GM12878 (cell line): ENCODE results near the gene RAB3C. TPM values are rescaled to one million over a fixed set of nuclear protein-coding genes. Genes with fewer than 3 reads are reported as not detected.
A peak's percentile ranks its signal among the peaks of the same experiment; 100 is the strongest.

Source experiments
- ATAC-seq: fragments of 200-7000 bp; cut with Tn5 transposase; 3 replicates; pipeline ENCODE4 v1.9.1; 2020; ENCODE audit warnings: mild to moderate bottlenecking, moderate library complexity
- BruUV-seq: library from RNA; stranded (reverse); fragments of 400-500 nt; replicated peaks from 2 replicates; lab custom pipeline; 2021; lab: Mats Ljungman, UMichigan
- CTCF ChIA-PET: fragments of 300-600 bp; sonication (Branson Sonifier 250); formaldehyde crosslinking; extraction: SDS; loops from one replicate; lab custom pipeline; 2021; ENCODE audit warnings: inconsistent platforms; lab: Yijun Ruan, JAX
- POLR2A ChIA-PET: fragments of 350-600 bp; formaldehyde crosslinking; extraction: SDS; loops from one replicate; lab custom pipeline; 2021; ENCODE audit warnings: inconsistent platforms; lab: Charles Lee
- RAD21 ChIA-PET: fragments of 300-600 bp; sonication (Branson Sonifier 250); formaldehyde crosslinking; loops from one replicate; lab custom pipeline; 2023; ENCODE audit warnings: antibody characterized with exemption; ENCODE audit not compliant: unreplicated experiment; lab: Charles Lee
- SMC1A ChIA-PET: fragments of 300-600 bp; sonication (Branson Sonifier 250); formaldehyde crosslinking; loops from one replicate; lab custom pipeline; 2023; ENCODE audit not compliant: unreplicated experiment, uncharacterized antibody; lab: Charles Lee
- DNase-seq: peaks from one replicate; pipeline ENCODE4 v3.0.0-alpha.2; 2011; ENCODE audit warnings: low read depth, low spot score
- FAIRE-seq: peaks from 3 replicates; lab custom pipeline; 2011; peaks lifted over from hg19 to GRCh38; lab: Jason Lieb, UNC
- H2AFZ ChIP-seq: 2 replicates; pipeline ENCODE4 v1.6.0; 2011; ENCODE audit warnings: low read depth, low read length, control low read depth; ENCODE audit not compliant: control insufficient read depth
- H3K27ac ChIP-seq: 2 replicates; pipeline ENCODE4 v1.5.1; 2011; ENCODE audit warnings: control low read depth; ENCODE audit not compliant: control insufficient read depth, insufficient read depth
- H3K27me3 ChIP-seq, 2 experiments: replicated peaks in 1 of 2; 2 replicates each; pipeline versions ENCODE4 v1.6.0 to v1.6.1; 2011; ENCODE audit warnings: low read length in 1 of 2; ENCODE audit not compliant: control insufficient read depth in 2 of 2, insufficient read depth in 2 of 2
- H3K36me3 ChIP-seq, 2 experiments: 2 replicates each; pipeline ENCODE4 v1.5.1; 2011; ENCODE audit warnings: low read length in 1 of 2; ENCODE audit not compliant: control insufficient read depth in 2 of 2, insufficient read depth in 2 of 2
- H3K4me1 ChIP-seq: 2 replicates; pipeline ENCODE4 v1.6.1; 2011; ENCODE audit warnings: mild to moderate bottlenecking, low read length, moderate library complexity, mixed read lengths; ENCODE audit not compliant: control insufficient read depth, insufficient read depth
- H3K4me2 ChIP-seq: 2 replicates; pipeline ENCODE4 v1.6.0; 2011; ENCODE audit warnings: control low read depth; ENCODE audit not compliant: control insufficient read depth, insufficient read depth
- H3K4me3 ChIP-seq: fragments of 200-600 bp; sonication (generic); 2 replicates; pipeline ENCODE4 v1.5.1; 2016
- H3K79me2 ChIP-seq: 2 replicates; pipeline ENCODE4 v1.6.0; 2011; ENCODE audit warnings: low read length; ENCODE audit not compliant: control insufficient read depth, insufficient read depth
- H3K9ac ChIP-seq: 2 replicates; pipeline ENCODE4 v1.8.0; 2011; ENCODE audit warnings: low read length, control low read depth, mixed read lengths; ENCODE audit not compliant: control insufficient read depth, insufficient read depth
- H3K9me3 ChIP-seq: replicated peaks from 3 replicates; pipeline ENCODE4 v1.5.1; 2011; ENCODE audit warnings: mild to moderate bottlenecking, low read length; ENCODE audit not compliant: control insufficient read depth, insufficient read depth
- H4K20me1 ChIP-seq: 2 replicates; pipeline ENCODE4 v1.6.0; 2011; ENCODE audit not compliant: control insufficient read depth, insufficient read depth
- BHLHE40 ChIP-seq, 2 experiments: fragments of 450-650 bp in 1 of 2; IDR thresholded peaks; 2 replicates each; pipeline ENCODE4 v1.6.1; 2011 to 2017; ENCODE audit warnings: low read depth in 2 of 2, borderline replicate concordance in 1 of 2, improper control_type of control experiment in 1 of 2, low read length in 1 of 2, mild to moderate bottlenecking in 1 of 2
- WGBS: methylation state at CpG from one replicate; pipeline ENCODE4 v1.1.6; 2016; ENCODE audit warnings: low lambda C conversion rate; ENCODE audit not compliant: insufficient replicate concordance, insufficient coverage; ENCODE audit errors: missing lambda C conversion rate; 5-methylcytosine and 5-hydroxymethylcytosine counted together
- in situ Hi-C: fragments of 300-500 bp; cut with MboI; formaldehyde crosslinking; loops from 9 replicates; pipeline ENCODE4 v1.14.3; 2018; ENCODE audit warnings: mixed read lengths
- intact Hi-C: fragments of 100-400 bp; cut with micrococcal nuclease; formaldehyde crosslinking; loops from one replicate; pipeline ENCODE4 v1.14.2; 2022; ENCODE audit not compliant: unreplicated experiment
- polyA plus RNA-seq, 11 experiments: library from polyadenylated mRNA; depleted of rRNA in 4 of 11; unstranded in 6 of 11; stranded (reverse) in 5 of 11; fragments of >200 nt; fragmentation: Nextera tagmentation in 4 of 11; fragmentation: Illumina TruSeq in 1 of 11; extraction: Ambion mirVana in 4 of 11; extraction: Trizol in 1 of 11; gene quantifications; 1 replicate in 1 of 11; 2 replicates in 10 of 11; pipeline versions ENCODE4 v1.2.1 to v1.2.3, GENCODE V29; 2011 to 2016; ENCODE audit warnings: inconsistent platforms in 2 of 11, missing spikeins in 2 of 11, low read depth in 1 of 11
- total RNA-seq, 4 experiments: library from RNA; depleted of rRNA in 3 of 4; stranded (reverse); fragments of >200 nt in 3 of 4; fragmentation: Illumina TruSeq in 1 of 4; extraction: Trizol in 1 of 4; gene quantifications; 2 replicates each; pipeline versions ENCODE4 v1.2.1 to v1.2.3, GENCODE V29; 2013 to 2021
- TF ChIP-seq, protein P1 (sequence below): IDR thresholded peaks from 2 replicates; pipeline ENCODE4 v1.6.1; 2011; ENCODE audit warnings: borderline replicate concordance, low read depth, mild to moderate bottlenecking, moderate library complexity, mixed read lengths, low read length; ENCODE audit not compliant: insufficient read depth; ENCODE audit errors: extremely low read length
- TF ChIP-seq, protein P2 (sequence below): fragments of 450-650 bp; IDR thresholded peaks from 2 replicates; pipeline ENCODE4 v1.6.1; 2017; ENCODE audit warnings: mild to moderate bottlenecking

RAB3C gene
- total and polyA plus RNA-seq, 10 of the 15 experiments (the other 5 are each of a cell fraction or from before 2014, with no cell fraction given): not detected

DNA sequence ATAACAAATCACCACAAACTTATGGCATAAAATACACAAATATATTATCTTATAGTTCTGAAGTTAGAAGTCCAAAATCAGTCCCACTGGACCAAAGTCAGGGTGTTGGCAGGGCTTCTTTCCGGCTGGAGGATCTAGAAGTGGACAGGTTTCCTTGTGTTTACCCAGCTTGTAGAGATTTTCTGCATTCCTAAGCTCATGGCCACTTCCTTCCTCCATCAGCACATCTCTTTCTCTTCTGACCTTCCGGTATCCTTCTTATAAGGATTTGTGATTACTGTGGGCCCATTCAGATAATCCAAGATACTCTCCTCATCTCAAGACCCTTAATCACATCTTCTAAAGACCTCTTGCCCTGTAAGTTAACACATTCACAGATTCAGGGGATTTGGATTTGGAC is 97.6 kb downstream of the RAB3C start (continued):
- TF ChIP-seq, protein P1, sequence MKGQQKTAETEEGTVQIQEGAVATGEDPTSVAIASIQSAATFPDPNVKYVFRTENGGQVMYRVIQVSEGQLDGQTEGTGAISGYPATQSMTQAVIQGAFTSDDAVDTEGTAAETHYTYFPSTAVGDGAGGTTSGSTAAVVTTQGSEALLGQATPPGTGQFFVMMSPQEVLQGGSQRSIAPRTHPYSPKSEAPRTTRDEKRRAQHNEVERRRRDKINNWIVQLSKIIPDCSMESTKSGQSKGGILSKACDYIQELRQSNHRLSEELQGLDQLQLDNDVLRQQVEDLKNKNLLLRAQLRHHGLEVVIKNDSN: no peak

DNA sequence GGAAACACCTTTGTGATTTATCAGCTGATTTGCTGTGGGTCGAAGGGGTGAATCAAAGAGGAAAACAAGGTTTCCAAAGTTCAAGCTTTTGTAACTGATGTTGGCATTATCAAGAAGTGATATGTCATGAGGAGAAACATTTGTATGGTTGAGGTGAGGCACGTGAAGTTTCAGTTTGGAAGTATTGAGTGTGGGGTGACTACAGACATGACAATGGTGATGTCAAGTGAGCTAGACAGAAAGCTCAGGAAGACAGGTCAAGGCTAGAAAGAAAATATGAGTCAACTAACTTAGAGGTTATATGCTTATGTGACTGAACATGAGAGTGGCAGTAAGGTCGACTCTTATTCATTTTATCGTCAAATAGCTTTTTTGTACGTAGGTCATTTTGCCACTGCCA is 99.1 kb downstream of the RAB3C start:
- no peaks in the 10 kb centered on the region for H3K9me3 ChIP-seq
- peak in 1 of 2 experiments; percentile 20; a peak in 1 of 4 replicates for TF ChIP-seq BHLHE40 (IDR thresholded peaks at IDR 0.05; ENCODE audit: borderline replicate concordance in 1 of 2, low read depth in 2 of 2, low read length in 1 of 2)
- TF ChIP-seq, protein P2, sequence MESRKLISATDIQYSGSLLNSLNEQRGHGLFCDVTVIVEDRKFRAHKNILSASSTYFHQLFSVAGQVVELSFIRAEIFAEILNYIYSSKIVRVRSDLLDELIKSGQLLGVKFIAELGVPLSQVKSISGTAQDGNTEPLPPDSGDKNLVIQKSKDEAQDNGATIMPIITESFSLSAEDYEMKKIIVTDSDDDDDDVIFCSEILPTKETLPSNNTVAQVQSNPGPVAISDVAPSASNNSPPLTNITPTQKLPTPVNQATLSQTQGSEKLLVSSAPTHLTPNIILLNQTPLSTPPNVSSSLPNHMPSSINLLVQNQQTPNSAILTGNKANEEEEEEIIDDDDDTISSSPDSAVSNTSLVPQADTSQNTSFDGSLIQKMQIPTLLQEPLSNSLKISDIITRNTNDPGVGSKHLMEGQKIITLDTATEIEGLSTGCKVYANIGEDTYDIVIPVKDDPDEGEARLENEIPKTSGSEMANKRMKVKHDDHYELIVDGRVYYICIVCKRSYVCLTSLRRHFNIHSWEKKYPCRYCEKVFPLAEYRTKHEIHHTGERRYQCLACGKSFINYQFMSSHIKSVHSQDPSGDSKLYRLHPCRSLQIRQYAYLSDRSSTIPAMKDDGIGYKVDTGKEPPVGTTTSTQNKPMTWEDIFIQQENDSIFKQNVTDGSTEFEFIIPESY: no peak
- SMC1A ChIA-PET: interaction anchor here (1.3 kb wide), 2 partner anchors 10 to 50 kb away, joined by 3 read pairs; no protein-coding TSS in a partner anchor
- no peak overlapping the region for H3K27ac ChIP-seq
- no peaks in the 10 kb centered on the region for H3K4me1 ChIP-seq
- BruUV-seq: no TSS peak
- H3K9ac ChIP-seq: no peak overlapping the region
- in situ Hi-C loops (no loop called here), intact Hi-C loops (no loop called here)
- no peak overlapping the region for H3K4me3 ChIP-seq
- no peak overlapping the region for H3K4me2 ChIP-seq
- H4K20me1 ChIP-seq: no peaks in the 10 kb centered on the region
- POLR2A ChIA-PET: no interaction called here
- no peaks in the 10 kb centered on the region for H3K79me2 ChIP-seq
- no peaks in the 10 kb centered on the region for H3K27me3 ChIP-seq
- under 1% methylated on average over 5 of the region's 5 CpGs for WGBS
- no peaks in the 10 kb centered on the region for H3K36me3 ChIP-seq
- FAIRE-seq (no peak), DNase-seq (no peak), ATAC-seq (no peak)
- no peak overlapping the region for H2AFZ ChIP-seq
- RAD21 ChIA-PET: no interaction called here
- CTCF ChIA-PET: no interaction called here
